Measurements from ENCODE around the gene PPP2R3A.
"Not testable (repeated sequence)": the region's sequence is repeated elsewhere in the genome, so short reads cannot be mapped to it uniquely, and the experiment has no call there.

PPP2R3A gene

GRCh38 chr3:136068708-136069107, 103.2 kb downstream of the PPP2R3A start:
- Histone ChIP-seq H3K27ac (ENCODE audit: low read depth, low read length) (no peak overlapping the region), H2AFZ (ENCODE audit: low read length, unreplicated experiment) (no peak overlapping the region), H3K27me3 (ENCODE audit: insufficient read depth, low read length) (no peaks in the 10 kb centered on the region), H3K36me3 (ENCODE audit: insufficient read depth, low read length) (no peaks in the 10 kb centered on the region), H3K4me1 (ENCODE audit: control insufficient read depth, insufficient read depth, low read length, unreplicated experiment) (peaks cover 23% of the 10 kb centered on the region), H3K79me2 (ENCODE audit: control insufficient read depth, insufficient read depth, low read length, unreplicated experiment) (no peaks in the 10 kb centered on the region), H3K4me3 (ENCODE audit: low read depth, low read length) (no peak overlapping the region)

GRCh38 chr3:136069933-136070332, 104.4 kb downstream of the PPP2R3A start:
- Histone ChIP-seq H2AFZ (ENCODE audit: low read length, unreplicated experiment) (no peak overlapping the region), H3K4me3 (ENCODE audit: low read depth, low read length) (no peak overlapping the region), H3K27ac (ENCODE audit: low read depth, low read length) (peak overlapping the region; percentile 70), H3K79me2 (ENCODE audit: control insufficient read depth, insufficient read depth, low read length, unreplicated experiment) (no peaks in the 10 kb centered on the region), H3K27me3 (ENCODE audit: insufficient read depth, low read length) (no peaks in the 10 kb centered on the region), H3K4me1 (ENCODE audit: control insufficient read depth, insufficient read depth, low read length, unreplicated experiment) (peaks cover 23% of the 10 kb centered on the region), H3K36me3 (ENCODE audit: insufficient read depth, low read length) (no peaks in the 10 kb centered on the region)

GRCh38 chr3:136070334-136070733, 104.8 kb downstream of the PPP2R3A start:
- no peak overlapping the region for H2AFZ ChIP-seq (ENCODE audit: low read length, unreplicated experiment)
- no peaks in the 10 kb centered on the region for H3K79me2 ChIP-seq (ENCODE audit: control insufficient read depth, insufficient read depth, low read length, unreplicated experiment)
- no peaks in the 10 kb centered on the region for H3K36me3 ChIP-seq (ENCODE audit: insufficient read depth, low read length)
- no peak overlapping the region for H3K4me3 ChIP-seq (ENCODE audit: low read depth, low read length)
- peaks cover 24% of the 10 kb centered on the region for H3K4me1 ChIP-seq (ENCODE audit: control insufficient read depth, insufficient read depth, low read length, unreplicated experiment)
- H3K27me3 ChIP-seq (ENCODE audit: insufficient read depth, low read length) = no peaks in the 10 kb centered on the region
- peak overlapping the region; percentile 70 for H3K27ac ChIP-seq (ENCODE audit: low read depth, low read length)

- Histone ChIP-seq H3K36me3 (ENCODE audit: insufficient read depth, low read length) (no peaks in the 10 kb centered on the region), H3K4me1 (ENCODE audit: control insufficient read depth, insufficient read depth, low read length, unreplicated experiment) (peaks cover 32% of the 10 kb centered on the region), H3K79me2 (ENCODE audit: control insufficient read depth, insufficient read depth, low read length, unreplicated experiment) (no peaks in the 10 kb centered on the region), H3K4me3 (ENCODE audit: low read depth, low read length) (peak overlapping the region; percentile 55), H3K27me3 (ENCODE audit: insufficient read depth, low read length) (no peaks in the 10 kb centered on the region), H2AFZ (ENCODE audit: low read length, unreplicated experiment) (peak overlapping the region; percentile 69), H3K27ac (ENCODE audit: low read depth, low read length) (peak overlapping the region; percentile 70)
Measured at GRCh38 chr3:136070953-136071949, 105.7 kb downstream of the PPP2R3A start.

GRCh38 chr3:136074546-136075170, 109.1 kb downstream of the PPP2R3A start:
- Histone ChIP-seq H2AFZ (ENCODE audit: low read length, unreplicated experiment) (no peak overlapping the region), H3K4me3 (ENCODE audit: low read depth, low read length) (no peak overlapping the region), H3K79me2 (ENCODE audit: control insufficient read depth, insufficient read depth, low read length, unreplicated experiment) (no peaks in the 10 kb centered on the region), H3K36me3 (ENCODE audit: insufficient read depth, low read length) (no peaks in the 10 kb centered on the region), H3K4me1 (ENCODE audit: control insufficient read depth, insufficient read depth, low read length, unreplicated experiment) (peaks cover 32% of the 10 kb centered on the region), H3K27ac (ENCODE audit: low read depth, low read length) (no peak overlapping the region), H3K27me3 (ENCODE audit: insufficient read depth, low read length) (no peaks in the 10 kb centered on the region)

GRCh38 chr3:136075218-136075808, 109.8 kb downstream of the PPP2R3A start:
- no peak overlapping the region for H2AFZ ChIP-seq (ENCODE audit: low read length, unreplicated experiment)
- H3K4me3 ChIP-seq (ENCODE audit: low read depth, low read length) = no peak overlapping the region
- H3K79me2 ChIP-seq (ENCODE audit: control insufficient read depth, insufficient read depth, low read length, unreplicated experiment) = no peaks in the 10 kb centered on the region
- H3K27me3 ChIP-seq (ENCODE audit: insufficient read depth, low read length) = no peaks in the 10 kb centered on the region
- no peak overlapping the region for H3K27ac ChIP-seq (ENCODE audit: low read depth, low read length)
- H3K36me3 ChIP-seq (ENCODE audit: insufficient read depth, low read length) = 0 out of 2 replicates have a peak, but pooled peaks cover under 1% of the 10 kb centered on the region
- peaks cover 26% of the 10 kb centered on the region for H3K4me1 ChIP-seq (ENCODE audit: control insufficient read depth, insufficient read depth, low read length, unreplicated experiment)

- H2AFZ ChIP-seq (ENCODE audit: low read length, unreplicated experiment) = no peak overlapping the region
- H3K79me2 ChIP-seq (ENCODE audit: control insufficient read depth, insufficient read depth, low read length, unreplicated experiment) = no peaks in the 10 kb centered on the region
- peaks cover 22% of the 10 kb centered on the region for H3K4me1 ChIP-seq (ENCODE audit: control insufficient read depth, insufficient read depth, low read length, unreplicated experiment)
- 0 out of 2 replicates have a peak, but pooled peaks cover 3% of the 10 kb centered on the region for H3K36me3 ChIP-seq (ENCODE audit: insufficient read depth, low read length)
- H3K4me3 ChIP-seq (ENCODE audit: low read depth, low read length) = no peak overlapping the region
- H3K27ac ChIP-seq (ENCODE audit: low read depth, low read length) = peak overlapping the region; percentile 5; the same call in 1 of the 2 replicates
- no peaks in the 10 kb centered on the region for H3K27me3 ChIP-seq (ENCODE audit: insufficient read depth, low read length)
Measured at GRCh38 chr3:136075811-136076210, 110.3 kb downstream of the PPP2R3A start.

- Histone ChIP-seq H3K4me3 (ENCODE audit: low read depth, low read length) (no peak overlapping the region), H3K4me1 (ENCODE audit: control insufficient read depth, insufficient read depth, low read length, unreplicated experiment) (peaks cover 9% of the 10 kb centered on the region), H3K27ac (ENCODE audit: low read depth, low read length) (no peak overlapping the region), H3K79me2 (ENCODE audit: control insufficient read depth, insufficient read depth, low read length, unreplicated experiment) (no peaks in the 10 kb centered on the region), H3K27me3 (ENCODE audit: insufficient read depth, low read length) (no peaks in the 10 kb centered on the region), H2AFZ (ENCODE audit: low read length, unreplicated experiment) (no peak overlapping the region), H3K36me3 (ENCODE audit: insufficient read depth, low read length) (peaks cover 6% of the 10 kb centered on the region; the same call in 1 of the 2 replicates)
Measured at GRCh38 chr3:136078421-136079364, 113.2 kb downstream of the PPP2R3A start.

GRCh38 chr3:136083641-136084382, 118.3 kb downstream of the PPP2R3A start:
- H3K4me1 ChIP-seq (ENCODE audit: control insufficient read depth, insufficient read depth, low read length, unreplicated experiment); H3K27ac ChIP-seq (ENCODE audit: low read depth, low read length); H3K4me3 ChIP-seq (ENCODE audit: low read depth, low read length); H3K79me2 ChIP-seq (ENCODE audit: control insufficient read depth, insufficient read depth, low read length, unreplicated experiment); H2AFZ ChIP-seq (ENCODE audit: low read length, unreplicated experiment); H3K27me3 ChIP-seq (ENCODE audit: insufficient read depth, low read length): not testable (repeated sequence)
- peaks cover 19% of the 10 kb centered on the region; the same call in 1 of the 2 replicates for H3K36me3 ChIP-seq (ENCODE audit: insufficient read depth, low read length)
